Small intestine (tissue), 16 donors: ENCODE results near the gene DGLUCY. TPM values are rescaled to one million over a fixed set of nuclear protein-coding genes. Genes with fewer than 3 reads are reported as not detected.

Experiments
- DNase-seq, 2 donors: peaks; one replicate each; pipeline versions ENCODE4 v3.0.0 to v3.0.0-alpha.2; 2013
- FAIRE-seq: peaks from 2 replicates; lab custom pipeline; 2012; peaks lifted over from hg19 to GRCh38; lab: Jason Lieb, UNC
- H3K27ac ChIP-seq, 3 donors: one replicate each; pipeline ENCODE4 v1.5.1; 2013; ENCODE audit warnings: low read length in 2 of 3, mild to moderate bottlenecking in 2 of 3, control low read depth in 1 of 3, inconsistent platforms in 1 of 3, low read depth in 1 of 3, moderate library complexity in 1 of 3
- H3K27me3 ChIP-seq, 3 donors: one replicate each; pipeline ENCODE4 v1.6.1; 2013; ENCODE audit warnings: low read length in 3 of 3, inconsistent platforms in 1 of 3; ENCODE audit not compliant: control insufficient read depth in 3 of 3, insufficient read depth in 3 of 3
- H3K36me3 ChIP-seq, 3 donors: one replicate each; pipeline ENCODE4 v1.6.1; 2013; ENCODE audit warnings: low read length in 3 of 3, inconsistent platforms in 1 of 3, low read depth in 1 of 3, mild to moderate bottlenecking in 1 of 3, moderate library complexity in 1 of 3; ENCODE audit not compliant: control insufficient read depth in 3 of 3, insufficient read depth in 2 of 3
- H3K4me1 ChIP-seq, 3 donors: one replicate each; pipeline ENCODE4 v1.6.1; 2013; ENCODE audit warnings: low read length in 2 of 3, inconsistent platforms in 1 of 3, low read depth in 1 of 3, mild to moderate bottlenecking in 1 of 3, moderate library complexity in 1 of 3; ENCODE audit not compliant: control insufficient read depth in 3 of 3, insufficient read depth in 2 of 3
- H3K4me3 ChIP-seq, 3 donors: one replicate each; pipeline ENCODE4 v1.5.1; 2013; ENCODE audit warnings: low read length in 3 of 3, control low read depth in 1 of 3, inconsistent platforms in 1 of 3, low read depth in 1 of 3, mild to moderate bottlenecking in 1 of 3, moderate library complexity in 1 of 3
- H3K9me3 ChIP-seq, 2 donors: one replicate each; pipeline ENCODE4 v1.6.1; 2013; ENCODE audit warnings: low read depth in 1 of 2, low read length in 1 of 2; ENCODE audit not compliant: control insufficient read depth in 2 of 2, insufficient read depth in 1 of 2
- WGBS, 3 donors: extraction: QIAGEN DNeasy Blood & Tissue Kit; methylation state at CpG; one replicate each; pipeline ENCODE4 v1.1.7; 2013; 5-methylcytosine and 5-hydroxymethylcytosine counted together
- long read RNA-seq, 10 donors: transcript quantifications; one replicate each; lab custom pipeline, GENCODE V29; 2026
- polyA plus RNA-seq, 4 donors: library from polyadenylated mRNA; stranded (reverse) in 3 of 4; unstranded in 1 of 4; fragments of 200-250 nt in 3 of 4; fragments of 120-200 nt in 1 of 4; gene quantifications; one replicate each; pipeline versions ENCODE4 v1.2.1 to v1.2.3, GENCODE V29; 2013
- donor health status: healthy with polysubstance abuse.
- donor health status: control.
- donor health status: control.
- donor health status: Bipolar disorder and iron deficiency.
- donor health status: healthy.

Gene DGLUCY
- 10 to 100 TPM; 11.9 to 74.9 (median 30.2) TPM for polyA plus RNA-seq
- long read RNA-seq, donor 1: 0 reads
- long read RNA-seq, donor 2, partial matches to known transcripts: 0 of 1 reads
- long read RNA-seq, donor 2, other reads (novel, unspliced or antisense): 0 of 1 reads
- long read RNA-seq, donor 3: 0 reads
- long read RNA-seq, donor 4, partial matches to known transcripts: 0 of 1 reads
- long read RNA-seq, donor 4, other reads (novel, unspliced or antisense): 0 of 1 reads
- long read RNA-seq, donor 5, partial matches to known transcripts: 8 of 8 reads
- long read RNA-seq, donor 5, other reads (novel, unspliced or antisense): 0 of 8 reads
- long read RNA-seq, donor 6, partial matches to known transcripts: 0 of 1 reads
- long read RNA-seq, donor 6, other reads (novel, unspliced or antisense): 0 of 1 reads
- long read RNA-seq, donor 7: 0 reads
- long read RNA-seq, donor 8: 0 reads
- long read RNA-seq, donor 9: 0 reads
- long read RNA-seq, donor 10, partial matches to known transcripts: 0 of 4 reads
- long read RNA-seq, donor 10, other reads (novel, unspliced or antisense): 0 of 4 reads

- Histone ChIP-seq H3K36me3 (peaks cover 0 to 10% (median 3%) of the 10 kb centered on the region in 3 donors), H3K4me3 (peak within 1 kb of the TSS; percentile 51 to 59 (median 54)), H3K27me3 (no peaks in the 10 kb centered on the region), H3K4me1 (peaks cover 0 to 34% (median 16%) of the 10 kb centered on the region in 3 donors), H3K27ac (peak within 1 kb of the TSS; percentile 95 to 99 (median 96)), H3K9me3 (no peaks in the 10 kb centered on the region)
- WGBS, 3 donors: 0 to 1% (median 0%) methylated on average over 5 of the region's 5 CpGs
- DNase-seq: peak in 1 of 2 donors; percentile 81
- FAIRE-seq: no peak
Measured at GRCh38 chr14:91113829-91114078, at the start of gene DGLUCY. Gene DGLUCY, plus strand, starts transcription at chr14:91114073. Its CDS starts 46,222 bp downstream, at chr14:91160295.

- WGBS, 3 donors: 67 to 77% (median 77%) methylated on average over 3 of the region's 3 CpGs
- Histone ChIP-seq H3K27ac (no peak overlapping the region), H3K9me3 (no peaks in the 10 kb centered on the region), H3K36me3 (no peaks in the 10 kb centered on the region), H3K4me3 (no peak overlapping the region), H3K4me1 (peaks cover 0 to 22% (median 2%) of the 10 kb centered on the region in 3 donors), H3K27me3 (no peaks in the 10 kb centered on the region)
- FAIRE-seq (no peak), DNase-seq (no peak)
Measured at GRCh38 chr14:91065266-91065665, 48.6 kb upstream of the DGLUCY start.

- H3K36me3 ChIP-seq: no peaks in the 10 kb centered on the region
- no peaks in the 10 kb centered on the region for H3K27me3 ChIP-seq
- 76 to 95% (median 83%) methylated on average over 1 of the region's 1 CpG for WGBS, 3 donors
- peaks cover 0 to 16% (median 2%) of the 10 kb centered on the region in 3 donors for H3K4me1 ChIP-seq
- H3K4me3 ChIP-seq: no peak overlapping the region
- DNase-seq: no peak
- no peak for FAIRE-seq
- H3K27ac ChIP-seq: no peak overlapping the region
- peaks cover 0 to 3% of the 10 kb centered on the region in 2 donors for H3K9me3 ChIP-seq
Measured at GRCh38 chr14:91067186-91067585, 46.7 kb upstream of the DGLUCY start.

- FAIRE-seq (no peak), DNase-seq (no peak)
- peaks cover 0 to 3% of the 10 kb centered on the region in 2 donors for H3K9me3 ChIP-seq
- H3K27ac ChIP-seq: no peak overlapping the region
- no peaks in the 10 kb centered on the region for H3K36me3 ChIP-seq
- no peaks in the 10 kb centered on the region for H3K27me3 ChIP-seq
- WGBS, 3 donors: 82 to 92% (median 85%) methylated on average over 2 of the region's 2 CpGs
- no peak overlapping the region for H3K4me3 ChIP-seq
- peaks cover 0 to 6% (median 2%) of the 10 kb centered on the region in 3 donors for H3K4me1 ChIP-seq
Measured at GRCh38 chr14:91068642-91069041, 45.2 kb upstream of the DGLUCY start.

- H3K27ac ChIP-seq: no peak overlapping the region
- FAIRE-seq: no peak
- H3K9me3 ChIP-seq: peaks cover 0 to 3% of the 10 kb centered on the region in 2 donors
- H3K4me1 ChIP-seq: peaks cover 0 to 2% (median 0%) of the 10 kb centered on the region in 3 donors
- no peak for DNase-seq
- no peaks in the 10 kb centered on the region for H3K36me3 ChIP-seq
- H3K27me3 ChIP-seq: no peaks in the 10 kb centered on the region
- H3K4me3 ChIP-seq: no peak overlapping the region
Measured at GRCh38 chr14:91070572-91070971, 43.3 kb upstream of the DGLUCY start.

GRCh38 chr14:91075553-91075952 lies 38.3 kb upstream of the DGLUCY start:
- WGBS, 3 donors: 89 to 93% (median 90%) methylated on average over 5 of the region's 5 CpGs

GRCh38 chr14:91078095-91078737 lies 35.7 kb upstream of the DGLUCY start:
- FAIRE-seq (no peak), DNase-seq (peak in 1 of 2 donors; percentile 59)
- no peak overlapping the region for H3K27ac ChIP-seq

More at GRCh38 chr14:91075553-91075952, 38.3 kb upstream of the DGLUCY start:
- Histone ChIP-seq H3K27me3 (no peaks in the 10 kb centered on the region), H3K36me3 (no peaks in the 10 kb centered on the region), H3K27ac (no peak overlapping the region), H3K4me3 (no peak overlapping the region), H3K4me1 (no peaks in the 10 kb centered on the region), H3K9me3 (peaks cover 0 to 3% of the 10 kb centered on the region in 2 donors)
- FAIRE-seq (no peak), DNase-seq (no peak)

GRCh38 chr14:91080071-91080470 lies 33.8 kb upstream of the DGLUCY start:
- no peaks in the 10 kb centered on the region for H3K9me3 ChIP-seq
- no peak overlapping the region for H3K27ac ChIP-seq
- DNase-seq: no peak
- 92 to 96% (median 93%) methylated on average over 6 of the region's 6 CpGs for WGBS, 3 donors
- H3K27me3 ChIP-seq: no peaks in the 10 kb centered on the region
- peaks cover 0 to 8% (median 3%) of the 10 kb centered on the region in 3 donors for H3K4me1 ChIP-seq
- no peaks in the 10 kb centered on the region for H3K36me3 ChIP-seq
- FAIRE-seq: no peak
- no peak overlapping the region for H3K4me3 ChIP-seq

More at GRCh38 chr14:91078095-91078737, 35.7 kb upstream of the DGLUCY start:
- Histone ChIP-seq H3K27me3 (no peaks in the 10 kb centered on the region), H3K36me3 (no peaks in the 10 kb centered on the region), H3K4me3 (no peak overlapping the region), H3K9me3 (no peaks in the 10 kb centered on the region), H3K4me1 (peaks cover 0 to 8% (median 3%) of the 10 kb centered on the region in 3 donors)
- 82 to 91% (median 83%) methylated on average over 9 of the region's 9 CpGs for WGBS, 3 donors
